BLaER1 treated with 17β-estradiol and CSF1 and Interleukin-3, amounts not matched to agents 10 nM and 100 nM (cell line): Measurements from ENCODE around the gene GABBR2.

Source experiments
- H3K27ac ChIP-seq, 11 experiments: shearing (Covaris generic); formaldehyde crosslinking; 2 replicates each; pipeline ENCODE4 v1.8.1; 2022
- H3K27me3 ChIP-seq, 11 experiments: shearing (Covaris generic); formaldehyde crosslinking; 2 replicates each; pipeline ENCODE4 v1.8.1; 2022
- H3K36me3 ChIP-seq, 11 experiments: shearing (Covaris generic); formaldehyde crosslinking; 2 replicates each; pipeline ENCODE4 v1.8.1; 2022
- H3K4me1 ChIP-seq, 10 experiments: shearing (Covaris generic); formaldehyde crosslinking; 2 replicates each; pipeline ENCODE4 v1.8.1; 2022
- H3K4me2 ChIP-seq, 11 experiments: shearing (Covaris generic); formaldehyde crosslinking; 2 replicates each; pipeline ENCODE4 v1.8.1; 2022
- H3K4me3 ChIP-seq, 10 experiments: shearing (Covaris generic); formaldehyde crosslinking; 2 replicates each; pipeline ENCODE4 v1.8.1; 2022
- H3K9ac ChIP-seq, 11 experiments: shearing (Covaris generic); formaldehyde crosslinking; 2 replicates each; pipeline ENCODE4 v1.8.1; 2022
- H3K9me3 ChIP-seq, 11 experiments: shearing (Covaris generic); formaldehyde crosslinking; replicated peaks in 1 of 11; 2 replicates each; pipeline ENCODE4 v1.8.1; 2022
- H4K20me1 ChIP-seq, 11 experiments: shearing (Covaris generic); formaldehyde crosslinking; 2 replicates each; pipeline ENCODE4 v1.8.1; 2022
- Cebpa-rat ChIP-seq, 11 experiments: shearing (Covaris generic); IDR thresholded peaks; 2 replicates each; pipeline ENCODE4 v1.8.1; 2022

GABBR2 gene

DNA sequence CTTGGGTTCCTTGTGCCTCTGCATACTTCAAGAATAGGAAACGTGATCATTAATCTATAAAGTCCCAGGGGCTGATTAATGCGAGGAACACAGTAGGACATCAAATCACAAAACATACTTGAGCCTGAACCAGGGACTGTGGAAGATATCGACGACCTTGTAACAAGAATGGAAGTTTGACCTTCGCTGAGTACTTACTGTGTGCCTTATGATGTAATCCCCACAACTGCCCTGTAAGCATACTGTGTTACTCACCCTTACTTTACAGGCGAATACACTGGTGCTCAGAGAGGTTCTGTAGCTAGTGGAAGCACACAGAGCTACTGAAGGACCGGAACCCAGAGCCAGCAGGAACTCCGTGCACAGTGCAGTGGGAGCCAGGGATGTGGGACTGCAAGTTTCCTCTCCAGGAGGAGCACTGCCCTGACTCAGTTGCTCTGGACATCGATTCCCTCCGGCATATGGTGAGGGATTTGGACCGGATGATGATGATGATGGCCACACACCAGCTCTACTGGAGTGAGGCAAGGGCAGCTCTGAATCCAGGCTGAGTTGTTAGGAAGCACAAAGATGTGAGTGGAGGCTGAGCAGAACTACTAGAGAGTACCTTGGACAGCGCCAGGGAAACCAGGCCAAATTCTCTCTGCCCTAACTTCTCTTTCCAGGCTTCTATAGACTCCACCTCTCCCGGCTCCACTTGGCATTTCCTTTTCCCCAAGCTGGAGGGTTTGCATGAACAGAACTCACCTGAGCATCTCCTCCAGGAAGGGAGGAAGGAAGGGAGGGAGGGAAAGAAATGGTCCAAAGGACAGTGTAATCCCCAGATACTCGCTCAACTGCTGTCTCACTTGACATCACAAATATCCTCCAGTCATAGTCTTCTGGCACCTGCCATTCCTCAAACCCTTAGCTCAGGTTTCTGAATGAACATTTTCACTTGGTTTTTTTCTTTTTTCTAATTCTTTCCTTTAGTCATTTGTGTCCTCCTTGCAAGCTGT, 1.5 kb upstream of the GABBR2 start:
- no peak overlapping the region for H3K4me3 ChIP-seq
- peaks cover 0 to 37% (median 9%) of the 10 kb centered on the region in 11 experiments; a peak in 12 of 22 replicates for H4K20me1 ChIP-seq
- no peak overlapping the region for H3K27ac ChIP-seq
- peaks cover 49 to 67% (median 55%) of the 10 kb centered on the region in 11 experiments for H3K27me3 ChIP-seq
- peaks cover 11 to 31% (median 19%) of the 10 kb centered on the region in 10 experiments; a peak in 18 of 20 replicates for H3K4me1 ChIP-seq
- no peak overlapping the region for H3K9ac ChIP-seq
- H3K9me3 ChIP-seq = peaks cover 0 to 6% (median 0%) of the 10 kb centered on the region in 11 experiments; a peak in 1 of 22 replicates
- no peak overlapping the region for H3K4me2 ChIP-seq
- no peaks in the 10 kb centered on the region for H3K36me3 ChIP-seq
- TF ChIP-seq Cebpa-rat (IDR thresholded peaks at IDR 0.05) = no peak

DNA sequence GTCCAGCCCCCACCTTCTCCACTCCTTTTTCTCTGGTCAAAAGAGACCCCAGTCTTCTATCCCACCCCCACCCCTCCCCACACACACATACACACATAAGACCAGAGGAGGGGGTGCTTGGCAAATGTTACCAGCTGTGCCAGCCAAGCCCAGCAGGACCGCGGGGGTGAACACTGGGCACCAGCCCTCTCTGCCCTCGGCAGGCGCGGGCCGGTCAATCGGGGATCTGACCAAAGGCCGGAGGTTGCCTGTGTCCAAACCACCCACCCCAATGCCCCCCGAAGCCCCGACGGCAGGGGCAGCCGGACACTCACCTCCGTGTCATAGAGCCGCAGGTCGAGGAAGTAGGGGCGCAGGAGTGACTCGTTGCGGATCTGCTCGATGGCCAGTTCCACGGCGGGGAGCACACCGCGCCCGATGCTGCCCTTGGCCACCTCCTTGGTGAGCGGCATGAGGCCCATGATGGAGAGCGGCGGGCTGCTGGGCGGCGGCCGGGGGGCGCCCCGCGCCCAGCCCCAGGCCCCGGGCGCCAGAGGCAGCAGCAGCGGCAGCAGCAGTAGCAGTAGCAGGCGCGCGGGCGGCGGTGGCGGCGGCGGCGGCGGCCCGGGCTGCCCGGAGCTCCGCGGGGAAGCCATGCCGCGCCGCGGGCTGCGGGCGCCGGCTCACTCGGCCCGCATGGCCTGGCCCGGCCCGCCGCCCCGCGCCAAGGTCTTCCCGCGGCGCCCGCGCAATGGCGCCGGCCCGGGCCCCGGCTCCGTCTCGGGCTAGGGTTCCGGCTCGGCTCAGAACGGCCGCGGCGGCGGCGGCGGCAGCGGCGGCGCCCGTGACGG, 417 bp downstream of the GABBR2 start:
- TF ChIP-seq Cebpa-rat (IDR thresholded peaks at IDR 0.05) = no peak
- peaks cover 11 to 31% (median 19%) of the 10 kb centered on the region in 10 experiments; a peak in 18 of 20 replicates for H3K4me1 ChIP-seq
- peaks cover 0 to 37% (median 9%) of the 10 kb centered on the region in 11 experiments; a peak in 12 of 22 replicates for H4K20me1 ChIP-seq
- peak overlapping the region; percentile 64 to 97 (median 90) for H3K4me2 ChIP-seq
- H3K27me3 ChIP-seq = peaks cover 49 to 67% (median 55%) of the 10 kb centered on the region in 11 experiments
- H3K27ac ChIP-seq = no peak overlapping the region
- peak overlapping the region; percentile 37 to 64 (median 54) for H3K4me3 ChIP-seq
- no peaks in the 10 kb centered on the region for H3K36me3 ChIP-seq
- H3K9me3 ChIP-seq = peaks cover 0 to 6% (median 0%) of the 10 kb centered on the region in 11 experiments; a peak in 1 of 22 replicates
- no peak overlapping the region for H3K9ac ChIP-seq

DNA sequence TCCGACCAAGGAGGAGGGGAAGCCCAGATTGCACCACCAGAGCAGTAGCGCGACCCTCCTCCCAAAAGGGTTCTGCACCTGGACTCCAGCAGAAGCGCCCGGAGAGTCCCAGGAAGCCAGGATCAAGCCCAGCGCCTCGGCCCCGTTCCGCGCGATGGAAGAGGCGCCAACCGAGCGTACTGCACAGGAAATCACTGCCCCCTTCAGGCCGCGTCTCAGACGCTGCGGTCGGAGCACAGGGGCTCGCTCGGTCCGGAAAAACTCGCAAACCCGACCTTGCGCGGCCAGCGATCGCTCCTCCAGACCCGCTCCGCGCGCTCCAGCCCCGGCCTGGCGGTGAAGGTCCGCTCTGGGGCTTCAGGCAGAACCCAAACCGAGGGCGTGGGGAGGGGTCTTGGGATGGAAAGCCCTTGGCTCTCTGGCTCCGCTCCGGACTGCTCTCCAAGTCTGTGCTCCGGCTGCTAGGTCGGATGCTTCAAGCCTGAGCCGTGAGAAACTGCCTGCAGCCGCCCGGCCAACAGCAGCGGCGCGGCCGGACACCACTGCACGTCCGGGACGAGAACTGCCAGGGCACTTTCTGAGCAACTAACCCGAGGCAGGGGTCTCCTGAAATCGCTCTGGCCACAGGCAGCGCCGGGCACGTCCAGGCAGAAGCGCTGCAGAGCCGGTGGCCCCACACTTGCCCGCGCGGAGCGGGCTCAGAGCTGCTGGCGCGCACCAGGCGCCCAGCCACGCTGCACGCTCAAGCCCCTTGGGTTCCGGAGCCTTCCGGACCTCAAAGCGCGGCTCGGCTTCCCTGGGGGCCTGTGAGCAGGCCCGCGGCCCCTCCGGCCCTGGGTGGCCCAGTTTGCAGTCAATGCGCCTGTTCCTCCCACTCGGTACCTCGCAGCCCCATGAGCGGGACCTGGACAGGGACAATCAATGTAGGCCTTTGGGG, 1.3 kb downstream of the GABBR2 start:
- H3K36me3 ChIP-seq = no peaks in the 10 kb centered on the region
- H3K27ac ChIP-seq = no peak overlapping the region
- H3K9ac ChIP-seq = peak overlapping the region in 2 of 11 experiments; percentile 14 to 16; a peak in 2 of 22 replicates
- peak overlapping the region; percentile 9 to 64 (median 52) for H3K4me3 ChIP-seq
- peak overlapping the region; percentile 64 to 97 (median 90) for H3K4me2 ChIP-seq
- peaks cover 49 to 67% (median 55%) of the 10 kb centered on the region in 11 experiments for H3K27me3 ChIP-seq
- TF ChIP-seq Cebpa-rat (IDR thresholded peaks at IDR 0.05) = no peak
- H4K20me1 ChIP-seq = peaks cover 0 to 37% (median 9%) of the 10 kb centered on the region in 11 experiments; a peak in 12 of 22 replicates
- peaks cover 0 to 6% (median 0%) of the 10 kb centered on the region in 11 experiments; a peak in 1 of 22 replicates for H3K9me3 ChIP-seq
- H3K4me1 ChIP-seq = peaks cover 11 to 31% (median 19%) of the 10 kb centered on the region in 10 experiments; a peak in 18 of 20 replicates

DNA sequence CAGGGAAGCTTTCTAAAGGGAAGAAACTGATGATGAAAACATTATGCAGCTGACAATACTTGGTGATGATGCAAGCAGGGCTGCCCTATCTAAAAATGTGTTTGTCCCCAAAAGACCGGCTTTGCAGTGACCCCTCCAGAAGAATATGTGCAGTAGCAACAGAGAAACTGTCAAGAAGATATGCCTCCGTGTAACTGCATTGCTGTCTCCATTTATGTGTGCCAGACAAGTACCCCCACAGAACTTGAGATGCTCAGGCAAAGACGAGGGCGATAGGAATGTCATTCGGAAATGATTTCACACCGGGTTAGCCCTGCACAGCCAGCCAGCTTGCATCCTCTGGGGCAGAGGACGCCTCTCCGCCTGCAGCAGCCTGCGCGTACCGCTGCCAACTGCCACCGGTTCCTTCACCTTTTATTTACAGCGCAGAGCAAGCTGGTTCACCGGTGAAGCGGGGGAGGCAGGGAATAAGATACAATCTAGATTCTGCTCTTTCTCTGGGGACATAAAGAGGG, 2.0 kb downstream of the GABBR2 start:
- Histone ChIP-seq H3K27ac (no peak overlapping the region), H3K36me3 (no peaks in the 10 kb centered on the region), H3K9ac (0 out of 22 replicates have a peak overlapping the region, but pooled peaks of 1 of the 11 experiments have one; percentile 16), H3K4me1 (peaks cover 11 to 31% (median 19%) of the 10 kb centered on the region in 10 experiments; a peak in 18 of 20 replicates), H3K27me3 (peaks cover 49 to 62% (median 55%) of the 10 kb centered on the region in 11 experiments), H4K20me1 (peaks cover 0 to 37% (median 9%) of the 10 kb centered on the region in 11 experiments; a peak in 12 of 22 replicates), H3K4me3 (peak overlapping the region; percentile 9 to 64 (median 52); a peak in 14 of 20 replicates), H3K4me2 (peak overlapping the region; percentile 64 to 97 (median 90)), H3K9me3 (peaks cover 0 to 6% (median 0%) of the 10 kb centered on the region in 11 experiments; a peak in 1 of 22 replicates)
- no peak for TF ChIP-seq Cebpa-rat (IDR thresholded peaks at IDR 0.05)

DNA sequence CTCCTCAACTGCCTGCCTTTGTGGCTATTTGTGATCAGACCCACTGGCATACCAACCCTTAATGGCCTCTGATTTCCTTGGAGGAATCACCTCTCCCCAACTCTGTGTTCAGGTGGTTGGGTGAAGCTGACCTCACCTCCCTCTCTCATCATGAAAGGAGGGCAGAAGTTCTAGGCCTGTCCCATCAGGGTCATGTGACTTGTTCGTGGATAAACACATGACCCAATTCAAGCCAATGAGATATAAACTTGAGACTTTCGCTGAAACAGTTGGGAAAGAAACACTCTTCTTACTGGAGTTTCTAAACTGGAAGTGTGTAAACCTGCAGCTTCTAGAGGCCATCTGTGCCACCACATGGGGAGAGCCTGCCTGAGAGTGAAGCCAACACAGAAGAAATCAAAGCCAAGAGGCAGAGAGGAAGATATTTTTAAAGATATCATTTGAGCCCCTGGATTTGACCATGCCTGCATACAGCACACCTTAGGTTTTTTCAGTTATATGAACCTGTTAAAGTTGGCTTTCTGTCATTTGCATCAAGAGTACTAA, 5.8 kb downstream of the GABBR2 start:
- peaks cover 10 to 20% (median 14%) of the 10 kb centered on the region in 10 experiments; a peak in 18 of 20 replicates for H3K4me1 ChIP-seq
- no peaks in the 10 kb centered on the region for H3K36me3 ChIP-seq
- peaks cover 20 to 27% (median 23%) of the 10 kb centered on the region in 11 experiments for H3K27me3 ChIP-seq
- TF ChIP-seq Cebpa-rat (IDR thresholded peaks at IDR 0.05) = no peak
- H3K9me3 ChIP-seq = no peaks in the 10 kb centered on the region
- H4K20me1 ChIP-seq = peaks cover 0 to 19% (median 5%) of the 10 kb centered on the region in 11 experiments; a peak in 11 of 22 replicates
- no peak overlapping the region for H3K4me3 ChIP-seq
- H3K9ac ChIP-seq = no peak overlapping the region
- H3K27ac ChIP-seq = no peak overlapping the region
- H3K4me2 ChIP-seq = no peak overlapping the region

DNA sequence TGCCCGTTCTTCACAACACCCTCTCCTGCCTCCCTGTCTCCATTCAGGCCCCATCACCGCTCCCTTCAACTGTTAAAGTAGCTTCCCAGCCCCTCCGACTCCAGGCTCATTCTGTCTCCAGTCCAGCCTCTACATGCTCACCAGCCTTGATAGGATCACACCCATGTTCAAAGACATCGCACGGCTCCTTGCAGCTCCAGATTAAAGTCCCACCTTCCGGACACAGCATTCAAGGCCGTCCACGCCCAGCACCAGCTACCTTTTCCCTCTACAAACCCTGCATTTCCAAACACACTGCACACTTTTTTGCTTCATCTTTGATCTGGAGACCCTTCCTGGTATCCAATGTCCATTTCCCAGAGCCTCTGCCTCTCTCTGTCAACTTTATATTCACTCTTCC, 6.4 kb downstream of the GABBR2 start:
- Histone ChIP-seq H3K36me3 (no peaks in the 10 kb centered on the region), H3K4me2 (no peak overlapping the region), H3K27ac (no peak overlapping the region), H3K4me1 (peaks cover 4 to 14% (median 9%) of the 10 kb centered on the region in 10 experiments; a peak in 18 of 20 replicates), H4K20me1 (peaks cover 0 to 14% (median 0%) of the 10 kb centered on the region in 11 experiments; a peak in 10 of 22 replicates), H3K4me3 (no peak overlapping the region), H3K9ac (no peak overlapping the region), H3K9me3 (no peaks in the 10 kb centered on the region), H3K27me3 (peaks cover 14 to 22% (median 17%) of the 10 kb centered on the region in 11 experiments)
- no peak for TF ChIP-seq Cebpa-rat (IDR thresholded peaks at IDR 0.05)

DNA sequence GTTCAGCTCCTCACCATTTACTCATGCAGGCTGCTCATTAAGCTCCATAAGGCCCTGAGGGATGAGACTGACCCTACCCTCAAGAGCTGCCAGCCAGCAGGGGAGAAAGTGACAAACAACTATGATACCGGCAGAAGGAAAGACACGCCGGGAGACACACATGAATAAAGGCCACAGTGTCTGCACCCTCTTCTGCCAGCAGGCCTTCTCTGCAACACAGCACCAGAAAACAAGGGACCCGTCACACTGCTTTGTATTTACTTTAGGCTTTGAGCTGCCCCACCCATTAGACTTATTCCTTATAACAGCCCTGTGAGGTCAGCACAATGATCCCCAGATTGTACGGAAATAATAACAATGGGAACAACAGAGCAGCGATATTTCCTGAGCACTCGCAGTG, 7.2 kb downstream of the GABBR2 start:
- no peak overlapping the region for H3K27ac ChIP-seq
- no peak overlapping the region for H3K4me3 ChIP-seq
- no peaks in the 10 kb centered on the region for H3K9me3 ChIP-seq
- H3K4me1 ChIP-seq = peaks cover 0 to 6% (median 1%) of the 10 kb centered on the region in 10 experiments; a peak in 11 of 20 replicates
- no peaks in the 10 kb centered on the region for H3K36me3 ChIP-seq
- peaks cover 6 to 14% (median 9%) of the 10 kb centered on the region in 11 experiments for H3K27me3 ChIP-seq
- no peak overlapping the region for H3K9ac ChIP-seq
- H4K20me1 ChIP-seq = peaks cover 0 to 6% (median 0%) of the 10 kb centered on the region in 11 experiments; a peak in 3 of 22 replicates
- no peak overlapping the region for H3K4me2 ChIP-seq
- TF ChIP-seq Cebpa-rat (IDR thresholded peaks at IDR 0.05) = no peak
